ENCODE results near the gene B3GALT4.
"Not testable (repeated sequence)": the region's sequence is repeated elsewhere in the genome, so short reads cannot be mapped to it uniquely, and the experiment has no call there.

Gene B3GALT4

GRCh38 chr6:33278810-33279209 is 1.9 kb downstream of the B3GALT4 start:
- TF ChIP-seq, protein P1, sequence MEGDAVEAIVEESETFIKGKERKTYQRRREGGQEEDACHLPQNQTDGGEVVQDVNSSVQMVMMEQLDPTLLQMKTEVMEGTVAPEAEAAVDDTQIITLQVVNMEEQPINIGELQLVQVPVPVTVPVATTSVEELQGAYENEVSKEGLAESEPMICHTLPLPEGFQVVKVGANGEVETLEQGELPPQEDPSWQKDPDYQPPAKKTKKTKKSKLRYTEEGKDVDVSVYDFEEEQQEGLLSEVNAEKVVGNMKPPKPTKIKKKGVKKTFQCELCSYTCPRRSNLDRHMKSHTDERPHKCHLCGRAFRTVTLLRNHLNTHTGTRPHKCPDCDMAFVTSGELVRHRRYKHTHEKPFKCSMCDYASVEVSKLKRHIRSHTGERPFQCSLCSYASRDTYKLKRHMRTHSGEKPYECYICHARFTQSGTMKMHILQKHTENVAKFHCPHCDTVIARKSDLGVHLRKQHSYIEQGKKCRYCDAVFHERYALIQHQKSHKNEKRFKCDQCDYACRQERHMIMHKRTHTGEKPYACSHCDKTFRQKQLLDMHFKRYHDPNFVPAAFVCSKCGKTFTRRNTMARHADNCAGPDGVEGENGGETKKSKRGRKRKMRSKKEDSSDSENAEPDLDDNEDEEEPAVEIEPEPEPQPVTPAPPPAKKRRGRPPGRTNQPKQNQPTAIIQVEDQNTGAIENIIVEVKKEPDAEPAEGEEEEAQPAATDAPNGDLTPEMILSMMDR (conservative IDR thresholded peaks at IDR 0.05): no peak
- peak overlapping the region; percentile 100; the same call in 1 of the 2 replicates for H3K27ac ChIP-seq

DNA sequence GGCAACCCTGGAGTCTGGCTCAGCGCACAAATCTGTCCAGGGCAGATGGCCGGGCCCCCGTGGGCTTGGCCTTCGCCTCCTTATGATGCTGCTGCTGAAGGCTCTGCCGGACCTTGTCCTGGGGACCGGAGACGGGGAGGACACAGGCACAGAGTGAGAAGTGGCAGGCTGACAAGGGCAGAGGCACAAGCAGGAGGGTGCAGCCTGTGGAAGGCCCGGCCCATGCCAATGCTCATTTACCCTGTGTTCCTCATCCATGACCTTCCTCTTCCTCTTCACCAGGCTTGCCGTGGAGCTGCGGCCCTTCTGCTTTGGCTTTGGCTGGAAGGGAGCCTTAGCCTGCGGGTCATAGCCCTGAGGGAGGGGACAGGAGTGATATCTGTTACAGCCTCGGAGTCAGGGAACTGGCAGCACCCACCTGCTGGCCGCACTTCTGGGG is 2.4 kb downstream of the B3GALT4 start:
- TF ChIP-seq, protein P1 (conservative IDR thresholded peaks at IDR 0.05): no peak
- H3K27ac ChIP-seq: peak overlapping the region; percentile 100

- TF ChIP-seq, protein P1 (conservative IDR thresholded peaks at IDR 0.05): peak; percentile 90
- peak overlapping the region; percentile 100 for H3K27ac ChIP-seq
These were observed 3.1 kb downstream of the B3GALT4 start for GRCh38 chr6:33279971-33280511.

- peak overlapping the region; percentile 100 for H3K27ac ChIP-seq
- TF ChIP-seq, protein P1 (conservative IDR thresholded peaks at IDR 0.05): no peak
These were observed 3.6 kb downstream of the B3GALT4 start for GRCh38 chr6:33280539-33280938.

- not testable (repeated sequence) for H3K27ac ChIP-seq
These were observed 8.3 kb downstream of the B3GALT4 start for GRCh38 chr6:33285214-33285613.

DNA sequence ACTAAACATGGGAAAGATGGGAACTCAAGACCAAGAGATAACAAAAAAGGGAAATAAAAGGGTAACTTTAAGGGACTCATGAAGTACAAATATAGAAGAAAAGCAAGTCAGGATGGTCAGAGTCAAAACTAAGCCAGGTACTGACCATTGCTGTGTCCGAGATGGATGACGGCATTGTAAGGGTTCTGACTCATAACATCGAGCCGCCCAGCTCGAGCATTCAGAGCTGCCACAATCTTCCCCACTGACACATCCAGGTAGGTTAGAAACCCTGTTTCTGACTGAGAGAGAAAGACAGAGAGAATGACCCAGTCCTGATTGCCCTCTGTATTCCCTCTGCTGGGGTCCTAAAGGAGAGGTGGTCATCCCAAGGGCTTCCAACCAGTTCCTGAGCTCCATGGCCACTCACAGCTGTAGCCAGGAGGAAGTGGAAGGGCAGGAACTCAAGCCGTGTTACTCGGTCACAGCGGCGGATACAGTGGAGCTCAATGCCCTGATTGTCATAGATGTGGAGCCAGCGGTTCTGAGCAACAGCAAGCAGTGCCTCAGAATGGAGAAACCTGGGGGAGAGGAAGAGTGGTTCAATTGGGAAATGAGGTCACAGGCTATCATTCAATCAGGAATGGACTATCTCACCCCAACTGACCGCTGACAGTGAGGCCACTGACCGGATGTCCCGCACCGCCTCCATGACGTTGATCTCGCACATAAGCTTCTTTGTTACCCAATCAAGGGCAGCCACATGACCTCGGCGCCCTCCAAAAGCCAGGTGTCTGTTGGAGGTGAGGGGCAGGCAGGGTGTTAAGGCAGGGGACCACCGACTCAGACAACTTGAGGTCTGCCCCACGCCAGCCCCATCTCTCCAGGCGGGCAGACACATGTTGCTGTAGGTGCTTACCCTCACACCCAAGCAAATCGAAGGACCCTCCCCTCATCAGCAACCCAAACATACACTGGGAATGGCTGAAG is 10.3 kb downstream of the B3GALT4 start:
- H3K27ac ChIP-seq: peak overlapping the region; percentile 81; the same call in 1 of the 2 replicates
- TF ChIP-seq, protein P1 (conservative IDR thresholded peaks at IDR 0.05): no peak

DNA sequence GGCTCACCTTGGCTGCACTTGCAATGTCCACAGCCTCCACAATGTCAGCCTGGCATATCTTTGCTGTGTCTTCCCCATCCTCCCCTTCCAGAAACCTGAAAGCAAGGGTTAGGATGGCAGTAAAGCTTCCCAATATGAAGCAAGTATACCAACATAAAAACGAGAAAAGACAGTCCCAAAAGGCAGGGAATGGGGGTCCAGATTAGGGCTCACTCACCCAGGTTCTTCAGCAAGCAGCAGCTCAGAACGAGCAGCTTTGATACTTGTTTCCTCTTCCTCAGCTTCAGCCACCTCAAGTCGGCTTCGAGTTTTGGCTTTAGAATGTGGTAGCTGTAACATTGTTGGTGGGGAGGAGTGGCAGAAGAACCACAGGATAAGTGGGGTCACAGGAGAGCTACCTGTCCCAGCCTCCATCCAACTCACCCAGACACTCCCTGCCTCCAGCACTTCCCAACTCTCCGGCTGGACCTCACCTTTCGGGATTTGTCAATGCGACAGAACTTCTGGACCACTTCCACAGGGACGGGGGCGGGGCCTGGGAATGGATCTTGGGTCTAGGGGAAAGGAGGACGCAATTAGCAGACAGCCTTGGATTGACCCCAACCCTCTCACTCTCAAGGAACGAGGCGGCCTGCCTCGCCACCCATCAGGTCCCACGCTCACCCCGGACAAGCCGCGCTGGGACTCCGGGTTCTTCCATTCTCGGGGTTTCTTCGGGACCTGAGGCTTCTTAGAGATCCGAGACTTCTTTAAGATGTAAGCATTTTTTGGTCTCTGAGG is 11.4 kb downstream of the B3GALT4 start:
- TF ChIP-seq, protein P1 (conservative IDR thresholded peaks at IDR 0.05): no peak
- H3K27ac ChIP-seq: peak overlapping the region; percentile 81

All from VCaP (cell line).